Measurements from ENCODE around the gene LEMD2.

Gene LEMD2

GRCh38 chr6:33771146-33772081 is 17.5 kb downstream of the LEMD2 start:
- peak; percentile 84 for DNase-seq

DNA sequence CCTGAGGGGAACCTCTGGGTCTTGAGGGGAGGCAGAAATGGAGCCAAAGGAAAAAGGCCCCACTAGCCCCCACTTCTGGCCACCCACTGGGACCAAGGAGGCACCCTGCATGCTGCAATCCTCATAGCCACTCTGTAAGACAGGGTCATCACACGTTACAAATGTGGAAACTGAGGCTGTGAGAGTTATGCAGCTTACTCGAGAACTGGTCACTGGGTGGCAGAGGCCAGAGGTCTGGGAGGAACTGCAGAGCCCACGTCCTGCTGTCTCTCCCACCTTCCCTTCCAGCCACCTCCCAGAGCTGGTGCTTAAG is 18.1 kb downstream of the LEMD2 start:
- DNase-seq = no peak

- no peak for DNase-seq
These were observed 18.7 kb downstream of the LEMD2 start for GRCh38 chr6:33770124-33770832.

GRCh38 chr6:33769248-33769821 is 19.6 kb downstream of the LEMD2 start:
- DNase-seq = no peak

GRCh38 chr6:33768644-33769120 is 20.2 kb downstream of the LEMD2 start:
- DNase-seq = peak; percentile 82

GRCh38 chr6:33766921-33767907 is 21.7 kb downstream of the LEMD2 start:
- no peak for DNase-seq

DNA sequence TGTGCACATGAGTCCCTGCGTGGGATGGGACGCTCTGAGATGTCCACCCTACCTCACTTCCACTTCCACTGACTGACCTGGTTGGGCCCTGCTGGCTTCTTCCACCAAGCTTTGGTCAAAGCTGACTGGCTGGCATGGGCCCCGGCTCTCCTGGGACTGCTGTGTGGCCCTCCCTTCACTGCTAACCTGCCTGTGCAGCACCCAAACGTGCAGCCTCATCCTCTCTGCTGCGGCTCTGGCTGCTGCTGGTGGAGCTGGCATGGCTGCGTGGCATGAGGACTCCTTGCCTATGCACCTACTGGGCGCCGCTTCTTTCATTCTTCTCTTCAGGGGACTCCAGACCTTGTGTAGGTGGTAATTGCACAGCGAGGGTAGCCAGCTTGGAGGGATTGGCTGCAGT is 23.6 kb downstream of the LEMD2 start:
- DNase-seq = no peak

DNA sequence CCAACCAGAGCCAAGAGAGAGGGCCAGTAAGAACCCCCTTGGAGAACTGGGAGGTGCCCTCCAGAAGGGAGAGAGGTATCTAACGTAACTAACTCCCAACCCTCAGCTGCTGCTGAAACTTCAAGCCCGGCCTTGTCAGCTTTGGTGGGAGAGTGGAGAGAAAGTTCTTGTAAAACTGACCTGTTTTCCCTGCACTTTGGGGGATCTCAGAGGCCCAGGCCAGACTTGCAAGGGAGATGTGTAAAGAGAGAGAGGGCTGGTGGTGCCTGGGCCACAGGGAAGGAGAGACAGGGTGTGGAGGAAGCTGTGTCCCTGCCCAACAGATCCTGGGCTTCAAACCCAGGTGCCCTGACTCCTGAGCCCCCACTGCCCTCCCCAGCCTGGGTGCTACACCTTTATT is 24.9 kb downstream of the LEMD2 start:
- DNase-seq = no peak

DNA sequence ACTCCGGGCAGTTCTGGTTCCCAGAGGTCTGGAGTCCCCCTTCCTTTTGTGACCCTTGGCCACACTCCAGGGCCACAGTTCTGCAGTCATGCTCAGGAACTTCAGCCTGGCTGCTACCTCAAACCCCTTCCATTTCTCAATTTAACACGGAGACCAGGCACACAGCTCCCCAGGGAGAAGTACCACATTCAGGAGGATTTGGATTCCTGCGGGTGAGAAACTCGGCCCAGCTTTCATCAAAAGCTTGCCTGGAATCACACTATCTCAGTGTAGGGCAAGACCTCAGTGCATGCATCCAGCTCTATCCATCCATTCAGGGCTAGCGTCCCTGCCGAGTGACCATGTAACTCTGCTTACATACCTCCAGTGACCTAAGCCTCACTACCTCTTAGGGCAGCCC is 25.4 kb downstream of the LEMD2 start:
- DNase-seq = no peak

DNA sequence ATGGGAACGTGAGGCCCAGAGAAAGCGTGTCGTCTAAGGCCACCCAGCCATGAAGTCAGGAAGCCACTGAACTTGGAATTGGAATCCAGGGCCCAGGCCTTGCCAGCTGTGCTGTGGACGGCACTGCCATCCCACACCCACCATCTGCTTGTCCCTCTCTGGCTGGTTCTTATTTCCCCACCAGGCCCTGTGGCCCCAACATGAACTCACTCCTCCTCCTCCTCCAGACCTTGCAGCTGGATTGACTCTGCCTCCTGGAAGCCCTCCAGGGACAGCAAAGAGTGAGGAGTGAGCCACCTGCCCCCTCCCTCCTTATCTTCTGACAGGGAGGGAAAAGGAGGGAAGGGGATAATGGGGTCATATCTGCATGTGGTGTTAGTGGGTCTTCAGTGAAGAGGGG is 26.2 kb downstream of the LEMD2 start:
- no peak for DNase-seq

GRCh38 chr6:33761922-33762629 is 26.9 kb downstream of the LEMD2 start:
- no peak for DNase-seq

GRCh38 chr6:33761581-33761921 is 27.4 kb downstream of the LEMD2 start:
- DNase-seq = no peak

GRCh38 chr6:33759887-33760629 is 28.9 kb downstream of the LEMD2 start:
- no peak for DNase-seq

GRCh38 chr6:33758815-33759216 is 30.1 kb downstream of the LEMD2 start:
- DNase-seq = no peak

DNA sequence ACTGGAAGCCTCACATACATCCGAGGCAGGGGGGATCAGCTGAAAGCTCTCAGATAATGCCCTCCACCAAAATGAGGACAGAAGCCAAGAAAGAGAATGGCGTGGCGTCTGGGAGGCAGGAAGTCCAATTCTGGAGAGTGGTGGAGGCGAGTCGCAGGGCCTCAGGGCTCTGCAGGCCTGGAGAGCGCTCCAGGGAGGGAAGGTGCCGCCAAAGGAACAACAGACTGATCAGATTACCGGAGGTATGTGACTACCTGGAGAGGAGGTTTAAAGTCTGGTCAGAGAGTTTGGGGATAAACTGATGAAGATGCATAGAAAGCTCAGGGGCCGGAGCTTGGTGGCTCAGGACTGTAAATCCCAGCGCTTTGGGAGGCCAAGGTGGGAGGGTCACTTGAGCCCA is 31.0 kb downstream of the LEMD2 start:
- no peak for DNase-seq

- no peak for DNase-seq
These were observed 31.8 kb downstream of the LEMD2 start for GRCh38 chr6:33757113-33757512.

DNA sequence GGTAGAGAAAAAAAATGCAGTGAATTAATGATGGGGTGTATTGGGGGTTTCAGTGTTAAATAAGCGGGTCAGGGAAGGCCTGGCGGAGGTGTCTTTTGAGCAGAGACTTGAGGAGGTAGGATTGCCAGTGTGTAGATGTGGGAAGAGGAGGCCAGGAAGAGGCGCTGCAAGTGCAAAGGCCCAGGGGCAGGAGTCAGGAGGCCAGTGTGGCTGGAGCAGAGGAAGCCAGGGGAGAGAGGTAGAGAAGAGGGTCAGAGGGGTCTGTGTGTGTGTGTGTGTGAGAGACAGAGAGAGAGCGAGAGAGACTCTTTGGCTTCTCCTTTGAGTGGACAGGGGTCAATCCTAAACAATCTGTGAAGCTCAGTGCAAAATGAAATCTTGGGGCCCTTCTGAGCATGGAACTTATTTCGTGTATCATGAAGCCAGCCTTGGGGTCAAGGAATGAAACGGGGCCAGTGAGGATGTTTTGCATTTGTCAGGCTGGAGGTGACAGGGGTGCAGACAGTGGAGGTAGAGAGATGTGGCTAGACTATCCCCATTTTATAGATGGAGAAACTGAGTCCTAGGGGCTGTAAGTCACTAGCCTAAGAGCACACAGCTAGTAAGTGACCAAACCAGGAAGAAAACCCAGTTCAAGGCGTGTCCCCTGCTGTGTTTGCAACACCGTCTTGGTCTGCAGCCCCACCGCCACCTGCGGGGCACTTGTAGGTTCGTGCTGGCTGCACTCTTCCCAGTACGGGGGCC is 32.5 kb downstream of the LEMD2 start:
- no peak for DNase-seq

- DNase-seq = no peak
These were observed 33.7 kb downstream of the LEMD2 start for GRCh38 chr6:33755070-33755869.

DNA sequence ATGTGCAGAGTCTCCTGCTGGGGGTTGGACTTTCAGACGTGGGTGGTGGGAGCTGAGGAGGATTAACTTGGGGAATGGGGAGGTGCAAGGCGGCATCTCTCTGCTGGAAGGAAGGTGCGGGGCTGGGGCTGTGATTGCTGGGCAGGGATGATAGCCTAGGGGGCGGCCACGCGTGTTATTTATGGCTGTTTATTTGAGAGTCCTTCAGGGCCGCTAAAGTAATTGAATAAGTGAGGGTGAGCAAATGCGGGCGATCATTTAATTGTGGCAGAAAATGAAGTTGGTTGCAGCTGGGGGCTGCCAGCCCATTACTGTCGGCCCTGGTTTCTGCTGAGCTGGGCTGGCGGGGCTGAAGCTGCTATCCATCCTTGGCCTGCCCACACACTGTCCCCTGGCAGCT is 34.7 kb downstream of the LEMD2 start:
- no peak for DNase-seq

GRCh38 chr6:33752646-33753015 is 36.3 kb downstream of the LEMD2 start:
- DNase-seq = no peak
